GM21515 (cell line): ENCODE measurements around the gene OR2A12.
"Not testable (repeated sequence)": the region's sequence is repeated elsewhere in the genome, so short reads cannot be mapped to it uniquely, and the experiment has no call there.

Experiments
- ATAC-seq: cut with Tn5 transposase; IDR thresholded peaks from one replicate; pipeline ENCODE4 v1.9.1; 2021; ENCODE audit not compliant: unreplicated experiment

OR2A12 gene

DNA sequence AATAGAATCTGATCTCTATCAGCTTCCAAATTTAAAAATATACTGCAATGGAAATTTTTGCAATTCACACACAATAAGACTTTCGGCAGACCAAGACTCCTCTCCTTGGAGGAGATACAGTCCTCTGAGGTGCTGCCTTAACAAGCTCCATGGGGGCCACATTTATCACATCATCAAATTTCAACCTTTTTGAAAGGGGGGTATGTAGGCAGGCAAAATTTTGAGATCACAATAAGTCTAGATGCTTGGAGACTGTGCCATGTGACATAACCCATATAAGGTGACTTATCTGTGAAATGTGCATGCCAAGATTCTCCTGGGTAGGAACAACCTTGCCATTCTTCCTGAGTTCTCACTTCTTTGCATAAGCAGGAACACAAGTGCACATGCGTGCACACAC, at the start of gene OR2A12:
TSS of gene OR2A12 (plus strand) at position 301 of the 400 bp plus-strand sequence. CDS start 8,830 bp downstream, outside the sequence.
- ATAC-seq = no peak

DNA sequence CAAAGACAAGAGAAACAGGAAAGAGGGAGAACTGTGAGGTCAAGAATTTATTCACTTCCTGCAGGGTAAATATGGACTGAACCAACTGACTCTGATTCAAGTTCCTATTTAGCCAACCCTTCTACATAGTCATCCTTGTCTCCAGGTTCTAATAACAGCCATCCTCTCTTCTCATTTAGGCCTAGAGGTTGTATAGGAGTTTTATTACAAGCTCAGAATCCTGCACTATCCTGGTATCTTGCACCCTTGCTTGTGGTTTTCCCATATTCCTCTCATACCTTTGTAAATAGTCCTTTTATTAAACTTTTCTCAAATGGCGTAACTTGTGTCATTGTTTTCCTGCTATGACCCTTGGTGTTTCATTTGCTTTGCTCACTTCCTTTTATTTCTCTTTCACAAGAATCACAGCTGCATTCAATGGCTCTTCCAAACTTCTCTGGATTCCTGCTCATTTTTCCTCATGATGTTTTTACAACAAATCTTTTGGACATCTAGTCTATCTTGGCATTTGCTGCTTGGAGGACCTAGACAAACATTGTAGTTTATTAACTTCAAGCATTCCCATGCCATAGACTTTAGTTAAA, 49.7 kb upstream of the OR2A12 start:
- ATAC-seq = no peak

GRCh38 chr7:144037414-144038035, 48.6 kb upstream of the OR2A12 start:
- ATAC-seq = no peak

DNA sequence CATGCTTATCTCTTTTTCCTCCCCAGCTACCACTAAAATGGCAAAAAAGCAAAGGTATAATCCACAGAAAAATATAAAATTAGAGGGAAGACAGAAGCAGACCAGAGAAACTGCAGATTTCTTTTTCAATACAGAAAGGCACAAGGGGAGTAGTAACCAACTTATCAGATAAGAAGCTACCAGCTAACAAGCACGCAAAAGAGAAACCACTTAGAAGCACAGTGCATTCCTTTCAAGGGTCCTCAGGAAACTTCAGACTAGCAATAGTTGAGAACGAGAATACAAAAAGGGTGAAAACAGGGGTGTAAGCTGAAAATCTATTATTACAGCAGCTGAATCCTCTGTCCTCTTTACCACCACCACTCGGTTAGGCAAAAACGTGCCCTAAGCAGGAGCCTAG, 47.2 kb upstream of the OR2A12 start:
- no peak for ATAC-seq

DNA sequence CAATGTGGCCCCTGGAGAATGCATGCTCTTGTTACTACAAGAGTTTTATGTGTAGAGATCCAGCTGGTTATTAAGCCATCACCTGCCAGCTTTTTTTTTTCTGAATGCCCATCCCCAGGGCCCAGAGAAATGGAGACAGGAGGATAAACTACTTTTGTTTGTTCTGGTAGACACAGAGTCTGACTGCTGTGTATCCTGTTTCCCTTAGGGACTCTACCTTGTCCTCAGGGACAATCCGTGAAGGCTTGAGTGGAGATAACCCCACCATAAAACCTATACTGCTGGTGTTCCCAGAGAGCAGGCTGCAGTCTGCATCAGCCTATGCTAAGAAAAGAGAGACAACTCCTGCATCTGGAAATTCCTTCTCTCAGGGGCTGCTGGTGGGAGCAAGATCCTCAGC, 37.4 kb upstream of the OR2A12 start, which contains the start of gene OR2A5:
TSS of gene OR2A5 (plus strand) at position 301 of the 400 bp plus-strand sequence. CDS start 1,454 bp downstream, outside the sequence.
- ATAC-seq = no peak

DNA sequence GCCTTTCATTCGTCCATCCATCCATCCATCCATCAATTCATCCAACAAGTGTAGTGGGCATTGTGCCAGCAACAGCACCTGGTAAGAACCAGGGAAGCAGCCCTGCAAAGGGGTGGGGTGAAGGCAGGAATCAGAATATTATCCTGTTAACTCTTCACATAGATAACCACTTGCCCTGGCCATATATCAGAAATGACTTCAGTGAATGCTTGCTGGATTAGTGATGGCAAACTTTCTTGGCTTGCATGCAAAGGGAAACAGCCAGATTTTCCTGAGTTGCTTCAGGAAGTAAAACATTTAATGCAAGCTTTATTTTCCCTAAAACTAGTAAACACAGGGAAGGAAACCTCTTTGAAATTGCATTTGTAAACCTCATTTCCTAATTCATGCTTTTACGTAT, 36.6 kb upstream of the OR2A12 start:
- ATAC-seq = no peak

DNA sequence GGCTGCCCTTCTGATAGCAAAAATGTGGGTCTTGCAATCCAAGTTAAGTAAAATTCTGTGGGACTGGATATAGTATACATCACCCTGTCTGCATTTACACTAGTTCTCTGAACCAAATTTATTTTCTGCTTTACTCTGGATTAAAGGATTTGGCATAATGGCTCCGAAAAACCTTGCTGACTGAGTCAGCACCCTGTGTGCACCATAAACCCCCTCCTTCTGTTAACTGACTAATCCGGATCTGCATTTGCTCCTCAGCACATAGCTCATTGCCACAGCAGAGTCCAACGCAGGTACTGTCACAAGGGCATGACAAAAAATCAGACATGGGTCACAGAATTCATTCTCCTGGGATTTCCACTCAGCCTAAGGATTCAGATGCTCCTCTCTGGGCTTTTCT, 36.0 kb upstream of the OR2A12 start:
- ATAC-seq = no peak

DNA sequence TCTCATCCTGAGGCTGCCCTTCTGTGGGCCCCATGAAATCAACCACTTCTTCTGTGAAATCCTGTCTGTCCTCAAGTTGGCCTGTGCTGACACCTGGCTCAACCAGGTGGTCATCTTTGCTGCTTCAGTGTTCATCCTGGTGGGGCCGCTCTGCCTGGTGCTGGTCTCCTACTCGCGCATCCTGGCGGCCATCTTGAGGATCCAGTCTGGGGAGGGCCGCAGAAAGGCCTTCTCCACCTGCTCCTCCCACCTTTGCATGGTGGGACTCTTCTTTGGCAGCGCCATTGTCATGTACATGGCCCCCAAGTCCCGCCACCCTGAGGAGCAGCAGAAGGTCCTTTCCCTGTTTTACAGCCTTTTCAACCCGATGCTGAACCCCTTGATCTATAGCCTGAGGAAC, 35.2 kb upstream of the OR2A12 start:
- not testable (repeated sequence) for ATAC-seq

- ATAC-seq = no peak
Measured at GRCh38 chr7:144057954-144058353, 28.1 kb upstream of the OR2A12 start.

DNA sequence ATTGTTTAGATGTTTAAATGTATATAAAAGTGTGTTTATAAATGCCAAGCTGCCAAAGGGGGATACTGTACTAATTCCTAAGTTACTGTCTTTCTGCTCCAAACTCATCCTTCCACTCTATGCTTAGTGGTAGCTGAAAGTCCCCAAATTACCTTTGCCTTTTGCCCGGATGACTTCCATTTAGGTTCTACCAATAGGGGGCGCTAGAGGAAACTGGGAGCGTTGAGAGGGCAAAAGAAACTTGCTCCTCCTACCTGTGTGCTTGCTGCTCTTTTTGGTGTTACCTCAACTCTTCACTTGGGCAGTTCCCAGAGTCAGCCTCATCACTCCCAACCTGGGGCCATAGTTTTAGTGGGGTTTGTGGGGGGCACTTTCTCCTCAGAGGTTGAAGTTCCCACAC, 22.4 kb upstream of the OR2A12 start:
- ATAC-seq = no peak

- ATAC-seq = no peak
Measured at GRCh38 chr7:144069511-144069910, 16.6 kb upstream of the OR2A12 start, which contains the start of gene OR2A25. Gene OR2A25 (plus strand): TSS chr7:144069811. CDS start chr7:144074220, 4,409 bp downstream.

DNA sequence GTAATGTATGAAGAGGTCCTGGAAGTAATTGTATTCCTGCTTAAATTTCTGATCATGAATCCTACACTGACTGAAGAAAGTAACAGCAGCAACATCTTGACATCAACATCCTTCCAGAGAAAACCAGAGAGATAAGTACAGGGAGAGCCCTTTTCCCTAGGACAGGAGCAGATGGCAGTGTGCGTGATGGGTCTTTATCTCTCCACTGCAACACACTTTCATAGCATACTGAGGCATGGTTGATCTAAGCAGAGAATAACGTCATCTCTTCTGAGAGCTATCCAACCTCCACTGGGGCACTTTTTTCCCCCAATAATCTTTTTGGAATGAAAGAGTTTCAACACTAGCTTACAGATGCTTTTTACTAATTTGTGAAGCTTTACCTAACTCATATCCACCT, 16.1 kb upstream of the OR2A12 start:
- ATAC-seq = no peak

- no peak for ATAC-seq
Measured at GRCh38 chr7:144074374-144074773, 11.7 kb upstream of the OR2A12 start.

- no peak for ATAC-seq
Measured at GRCh38 chr7:144086730-144087129, 652 bp downstream of the OR2A12 start.

- no peak for ATAC-seq
Measured at GRCh38 chr7:144087230-144087629, 1.2 kb downstream of the OR2A12 start.

DNA sequence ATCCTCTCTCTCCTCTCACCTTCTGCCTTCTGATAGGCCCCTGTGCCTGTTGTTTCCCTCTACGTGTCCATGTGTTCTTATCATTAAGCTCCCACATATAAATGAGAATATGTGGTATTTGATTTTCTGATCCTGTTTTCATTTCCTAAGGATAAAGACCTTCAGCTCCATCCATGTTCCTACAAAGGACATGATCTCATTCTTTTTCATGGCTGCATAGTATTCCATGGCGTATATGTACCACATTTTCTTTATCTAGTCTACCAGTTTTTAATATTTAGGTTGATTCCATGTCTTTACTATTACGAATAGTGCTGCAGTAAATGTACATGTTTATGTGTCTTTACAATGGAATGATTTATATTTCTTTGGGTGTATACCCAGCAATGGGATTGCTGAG, 4.6 kb downstream of the OR2A12 start:
- ATAC-seq = no peak

GRCh38 chr7:144098776-144099175, 12.7 kb downstream of the OR2A12 start:
- ATAC-seq = no peak

DNA sequence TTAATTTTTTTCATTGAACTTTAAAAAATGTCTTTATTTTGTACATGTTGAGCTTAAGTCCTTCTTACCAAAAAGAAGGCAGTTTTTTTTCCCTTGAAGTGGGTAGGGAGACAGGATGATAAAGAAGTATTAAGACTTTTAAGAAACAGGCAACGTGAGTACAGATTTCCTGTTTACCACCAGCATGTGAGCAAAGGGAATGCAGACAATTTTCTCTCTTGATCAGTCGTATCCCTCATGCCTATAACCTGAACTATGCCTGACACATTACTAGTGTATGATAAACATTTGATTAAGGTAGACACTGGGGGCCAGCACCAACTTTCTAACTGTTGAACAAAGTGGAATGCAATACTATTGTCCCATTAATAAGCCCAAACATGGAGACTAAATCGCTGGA, 14.5 kb downstream of the OR2A12 start:
- no peak for ATAC-seq

DNA sequence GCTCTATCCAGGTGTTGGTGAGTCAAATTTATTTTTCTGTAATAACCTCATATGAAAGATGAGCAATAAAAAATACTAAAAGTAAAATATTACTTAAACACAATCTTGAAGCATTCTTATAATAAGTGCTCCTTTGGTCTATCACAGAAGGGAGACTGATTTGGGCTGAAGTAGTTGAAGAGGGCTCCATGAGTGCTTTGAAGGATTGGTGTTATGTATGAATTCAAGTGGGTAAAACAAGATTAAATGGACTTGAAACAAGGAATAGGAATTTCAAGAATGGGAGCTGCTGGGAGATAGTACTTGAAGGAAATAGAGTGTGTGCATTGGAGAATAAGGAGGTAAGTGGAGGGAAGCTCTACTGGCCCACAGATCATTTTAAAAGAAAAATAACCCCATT, 16.0 kb downstream of the OR2A12 start:
- ATAC-seq = no peak

GRCh38 chr7:144105211-144105610, 19.1 kb downstream of the OR2A12 start:
- no peak for ATAC-seq

GRCh38 chr7:144109283-144109682, 23.2 kb downstream of the OR2A12 start, which contains the start of gene OR2A2:
Gene OR2A2 (plus strand): TSS chr7:144109583. CDS start chr7:144109583, 0 bp downstream.
- no peak for ATAC-seq

- no peak for ATAC-seq
Measured at GRCh38 chr7:144110272-144110671, 24.2 kb downstream of the OR2A12 start.

DNA sequence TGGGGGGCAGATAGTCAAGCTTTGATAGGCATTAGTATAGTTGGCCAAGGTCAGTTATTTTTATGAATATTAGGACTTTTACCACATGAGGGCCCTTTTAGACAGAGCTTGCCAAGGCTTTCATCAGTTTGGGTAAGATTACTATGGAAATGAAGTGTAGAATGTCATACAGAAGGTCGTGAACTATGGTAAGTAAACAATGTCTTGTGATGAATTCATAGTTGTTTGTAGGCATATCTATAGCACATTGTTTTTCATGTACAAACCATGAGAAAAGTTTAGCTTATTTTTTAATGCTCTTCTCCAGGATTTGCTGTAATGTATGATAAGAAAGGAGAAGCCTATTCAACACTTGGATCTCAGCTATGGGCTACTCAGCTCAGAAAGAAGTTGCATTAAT, 27.6 kb downstream of the OR2A12 start:
- no peak for ATAC-seq
